Measurements from ENCODE around the gene DMWD.

DNA sequence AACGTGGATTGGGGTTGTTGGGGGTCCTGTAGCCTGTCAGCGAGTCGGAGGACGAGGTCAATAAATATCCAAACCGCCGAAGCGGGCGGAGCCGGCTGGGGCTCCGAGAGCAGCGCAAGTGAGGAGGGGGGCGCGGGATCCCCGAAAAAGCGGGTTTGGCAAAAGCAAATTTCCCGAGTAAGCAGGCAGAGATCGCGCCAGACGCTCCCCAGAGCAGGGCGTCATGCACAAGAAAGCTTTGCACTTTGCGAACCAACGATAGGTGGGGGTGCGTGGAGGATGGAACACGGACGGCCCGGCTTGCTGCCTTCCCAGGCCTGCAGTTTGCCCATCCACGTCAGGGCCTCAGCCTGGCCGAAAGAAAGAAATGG, 22.8 kb downstream of the DMWD start:
- TF ChIP-seq, protein P1, sequence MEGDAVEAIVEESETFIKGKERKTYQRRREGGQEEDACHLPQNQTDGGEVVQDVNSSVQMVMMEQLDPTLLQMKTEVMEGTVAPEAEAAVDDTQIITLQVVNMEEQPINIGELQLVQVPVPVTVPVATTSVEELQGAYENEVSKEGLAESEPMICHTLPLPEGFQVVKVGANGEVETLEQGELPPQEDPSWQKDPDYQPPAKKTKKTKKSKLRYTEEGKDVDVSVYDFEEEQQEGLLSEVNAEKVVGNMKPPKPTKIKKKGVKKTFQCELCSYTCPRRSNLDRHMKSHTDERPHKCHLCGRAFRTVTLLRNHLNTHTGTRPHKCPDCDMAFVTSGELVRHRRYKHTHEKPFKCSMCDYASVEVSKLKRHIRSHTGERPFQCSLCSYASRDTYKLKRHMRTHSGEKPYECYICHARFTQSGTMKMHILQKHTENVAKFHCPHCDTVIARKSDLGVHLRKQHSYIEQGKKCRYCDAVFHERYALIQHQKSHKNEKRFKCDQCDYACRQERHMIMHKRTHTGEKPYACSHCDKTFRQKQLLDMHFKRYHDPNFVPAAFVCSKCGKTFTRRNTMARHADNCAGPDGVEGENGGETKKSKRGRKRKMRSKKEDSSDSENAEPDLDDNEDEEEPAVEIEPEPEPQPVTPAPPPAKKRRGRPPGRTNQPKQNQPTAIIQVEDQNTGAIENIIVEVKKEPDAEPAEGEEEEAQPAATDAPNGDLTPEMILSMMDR (IDR thresholded peaks at IDR 0.05), result no peak
- TF ChIP-seq POLR2A (IDR thresholded peaks at IDR 0.05), result no peak
